ENCODE measurements around the gene PDXK. TPM values are rescaled to one million over a fixed set of nuclear protein-coding genes. Genes with fewer than 3 reads are reported as not detected.

Gene PDXK
- total and polyA plus RNA-seq, 2 of the 13 experiments (the other 11 are each of a cell fraction or from before 2014, with no cell fraction given), result 114 to 184 TPM

DNA sequence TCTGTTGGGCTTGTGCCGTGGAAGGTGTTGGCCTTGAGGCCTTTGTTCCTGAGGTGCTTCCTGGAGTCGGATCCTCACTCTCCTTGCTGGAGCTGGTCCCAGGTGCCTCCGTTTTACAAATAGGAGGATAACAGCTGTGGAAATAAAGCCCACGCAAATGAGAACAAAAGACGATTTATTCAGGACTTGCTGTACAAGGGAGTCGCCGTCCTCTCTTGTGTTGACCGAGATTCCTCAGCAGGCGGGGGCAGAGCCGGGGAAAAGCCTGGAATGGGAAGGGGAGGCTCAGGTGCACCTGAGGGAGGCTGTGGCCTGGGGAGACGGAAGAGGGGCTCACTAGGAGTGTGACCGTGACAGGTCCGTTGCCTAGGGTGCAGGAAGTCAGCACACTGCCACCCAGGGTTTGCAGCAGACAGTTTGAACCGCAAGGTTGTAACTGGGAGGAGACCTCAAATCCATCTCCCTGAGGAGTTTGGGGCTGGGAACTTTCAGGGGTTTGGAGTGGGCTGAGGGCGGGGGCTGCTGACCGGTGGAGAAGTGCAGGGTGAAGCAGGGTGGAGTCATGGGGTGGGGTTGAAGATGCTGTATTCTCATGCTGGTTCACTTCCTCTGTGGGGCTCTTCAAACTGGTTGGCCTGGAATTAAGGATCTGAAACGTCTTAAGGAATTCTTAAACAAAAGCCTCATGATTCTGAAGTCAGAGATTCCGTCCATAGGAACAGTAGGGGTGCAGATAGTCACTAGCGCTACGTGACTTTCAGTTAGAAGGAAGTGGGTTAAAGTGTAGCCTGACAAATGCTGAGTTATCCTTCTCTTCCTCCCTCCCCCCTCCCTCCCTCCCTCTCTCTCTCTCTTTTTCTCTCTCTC is 59.8 kb downstream of the PDXK start (continued):
- TF ChIP-seq, protein P1, sequence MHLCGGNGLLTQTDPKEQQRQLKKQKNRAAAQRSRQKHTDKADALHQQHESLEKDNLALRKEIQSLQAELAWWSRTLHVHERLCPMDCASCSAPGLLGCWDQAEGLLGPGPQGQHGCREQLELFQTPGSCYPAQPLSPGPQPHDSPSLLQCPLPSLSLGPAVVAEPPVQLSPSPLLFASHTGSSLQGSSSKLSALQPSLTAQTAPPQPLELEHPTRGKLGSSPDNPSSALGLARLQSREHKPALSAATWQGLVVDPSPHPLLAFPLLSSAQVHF (CRISPR knock-in tag; IDR thresholded peaks at IDR 0.05), result no peak
- TF ChIP-seq MBNL3 (CRISPR knock-in tag; conservative IDR thresholded peaks at IDR 0.05), result no peak
- no peak for TF ChIP-seq CCDC6 (CRISPR knock-in tag; IDR thresholded peaks at IDR 0.05)
- TF ChIP-seq ZNF619 (CRISPR knock-in tag; IDR thresholded peaks at IDR 0.05), result no peak
- TF ChIP-seq, protein P2, sequence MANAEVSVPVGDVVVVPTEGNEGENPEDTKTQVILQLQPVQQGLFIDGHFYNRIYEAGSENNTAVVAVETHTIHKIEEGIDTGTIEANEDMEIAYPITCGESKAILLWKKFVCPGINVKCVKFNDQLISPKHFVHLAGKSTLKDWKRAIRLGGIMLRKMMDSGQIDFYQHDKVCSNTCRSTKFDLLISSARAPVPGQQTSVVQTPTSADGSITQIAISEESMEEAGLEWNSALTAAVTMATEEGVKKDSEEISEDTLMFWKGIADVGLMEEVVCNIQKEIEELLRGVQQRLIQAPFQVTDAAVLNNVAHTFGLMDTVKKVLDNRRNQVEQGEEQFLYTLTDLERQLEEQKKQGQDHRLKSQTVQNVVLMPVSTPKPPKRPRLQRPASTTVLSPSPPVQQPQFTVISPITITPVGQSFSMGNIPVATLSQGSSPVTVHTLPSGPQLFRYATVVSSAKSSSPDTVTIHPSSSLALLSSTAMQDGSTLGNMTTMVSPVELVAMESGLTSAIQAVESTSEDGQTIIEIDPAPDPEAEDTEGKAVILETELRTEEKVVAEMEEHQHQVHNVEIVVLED (CRISPR knock-in tag; IDR thresholded peaks at IDR 0.05; ENCODE audit: borderline replicate concordance), result no peak
- no peak for TF ChIP-seq ATF7 (IDR thresholded peaks at IDR 0.05)
- TF ChIP-seq ATF7 (CRISPR knock-in tag; IDR thresholded peaks at IDR 0.05), result 0 out of 2 replicates have a peak, but pooled peaks have one; percentile 7
- no peak for TF ChIP-seq JUN (CRISPR knock-in tag; IDR thresholded peaks at IDR 0.05)
- TF ChIP-seq, protein P3, sequence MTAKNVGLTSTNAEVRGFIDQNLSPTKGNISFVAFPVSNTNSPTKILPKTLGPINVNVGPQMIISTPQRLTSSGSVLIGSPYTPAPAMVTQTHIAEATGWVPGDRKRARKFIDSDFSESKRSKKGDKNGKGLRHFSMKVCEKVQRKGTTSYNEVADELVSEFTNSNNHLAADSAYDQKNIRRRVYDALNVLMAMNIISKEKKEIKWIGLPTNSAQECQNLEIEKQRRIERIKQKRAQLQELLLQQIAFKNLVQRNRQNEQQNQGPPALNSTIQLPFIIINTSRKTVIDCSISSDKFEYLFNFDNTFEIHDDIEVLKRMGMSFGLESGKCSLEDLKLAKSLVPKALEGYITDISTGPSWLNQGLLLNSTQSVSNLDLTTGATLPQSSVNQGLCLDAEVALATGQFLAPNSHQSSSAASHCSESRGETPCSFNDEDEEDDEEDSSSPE (CRISPR knock-in tag; IDR thresholded peaks at IDR 0.05), result no peak
- TF ChIP-seq, protein P4, sequence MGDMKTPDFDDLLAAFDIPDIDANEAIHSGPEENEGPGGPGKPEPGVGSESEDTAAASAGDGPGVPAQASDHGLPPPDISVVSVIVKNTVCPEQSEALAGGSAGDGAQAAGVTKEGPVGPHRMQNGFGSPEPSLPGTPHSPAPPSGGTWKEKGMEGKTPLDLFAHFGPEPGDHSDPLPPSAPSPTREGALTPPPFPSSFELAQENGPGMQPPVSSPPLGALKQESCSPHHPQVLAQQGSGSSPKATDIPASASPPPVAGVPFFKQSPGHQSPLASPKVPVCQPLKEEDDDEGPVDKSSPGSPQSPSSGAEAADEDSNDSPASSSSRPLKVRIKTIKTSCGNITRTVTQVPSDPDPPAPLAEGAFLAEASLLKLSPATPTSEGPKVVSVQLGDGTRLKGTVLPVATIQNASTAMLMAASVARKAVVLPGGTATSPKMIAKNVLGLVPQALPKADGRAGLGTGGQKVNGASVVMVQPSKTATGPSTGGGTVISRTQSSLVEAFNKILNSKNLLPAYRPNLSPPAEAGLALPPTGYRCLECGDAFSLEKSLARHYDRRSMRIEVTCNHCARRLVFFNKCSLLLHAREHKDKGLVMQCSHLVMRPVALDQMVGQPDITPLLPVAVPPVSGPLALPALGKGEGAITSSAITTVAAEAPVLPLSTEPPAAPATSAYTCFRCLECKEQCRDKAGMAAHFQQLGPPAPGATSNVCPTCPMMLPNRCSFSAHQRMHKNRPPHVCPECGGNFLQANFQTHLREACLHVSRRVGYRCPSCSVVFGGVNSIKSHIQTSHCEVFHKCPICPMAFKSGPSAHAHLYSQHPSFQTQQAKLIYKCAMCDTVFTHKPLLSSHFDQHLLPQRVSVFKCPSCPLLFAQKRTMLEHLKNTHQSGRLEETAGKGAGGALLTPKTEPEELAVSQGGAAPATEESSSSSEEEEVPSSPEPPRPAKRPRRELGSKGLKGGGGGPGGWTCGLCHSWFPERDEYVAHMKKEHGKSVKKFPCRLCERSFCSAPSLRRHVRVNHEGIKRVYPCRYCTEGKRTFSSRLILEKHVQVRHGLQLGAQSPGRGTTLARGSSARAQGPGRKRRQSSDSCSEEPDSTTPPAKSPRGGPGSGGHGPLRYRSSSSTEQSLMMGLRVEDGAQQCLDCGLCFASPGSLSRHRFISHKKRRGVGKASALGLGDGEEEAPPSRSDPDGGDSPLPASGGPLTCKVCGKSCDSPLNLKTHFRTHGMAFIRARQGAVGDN (CRISPR knock-in tag; IDR thresholded peaks at IDR 0.05), result peak; percentile 69
- TF ChIP-seq, protein P5, sequence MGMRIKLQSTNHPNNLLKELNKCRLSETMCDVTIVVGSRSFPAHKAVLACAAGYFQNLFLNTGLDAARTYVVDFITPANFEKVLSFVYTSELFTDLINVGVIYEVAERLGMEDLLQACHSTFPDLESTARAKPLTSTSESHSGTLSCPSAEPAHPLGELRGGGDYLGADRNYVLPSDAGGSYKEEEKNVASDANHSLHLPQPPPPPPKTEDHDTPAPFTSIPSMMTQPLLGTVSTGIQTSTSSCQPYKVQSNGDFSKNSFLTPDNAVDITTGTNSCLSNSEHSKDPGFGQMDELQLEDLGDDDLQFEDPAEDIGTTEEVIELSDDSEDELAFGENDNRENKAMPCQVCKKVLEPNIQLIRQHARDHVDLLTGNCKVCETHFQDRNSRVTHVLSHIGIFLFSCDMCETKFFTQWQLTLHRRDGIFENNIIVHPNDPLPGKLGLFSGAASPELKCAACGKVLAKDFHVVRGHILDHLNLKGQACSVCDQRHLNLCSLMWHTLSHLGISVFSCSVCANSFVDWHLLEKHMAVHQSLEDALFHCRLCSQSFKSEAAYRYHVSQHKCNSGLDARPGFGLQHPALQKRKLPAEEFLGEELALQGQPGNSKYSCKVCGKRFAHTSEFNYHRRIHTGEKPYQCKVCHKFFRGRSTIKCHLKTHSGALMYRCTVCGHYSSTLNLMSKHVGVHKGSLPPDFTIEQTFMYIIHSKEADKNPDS (CRISPR knock-in tag; IDR thresholded peaks at IDR 0.05), result no peak
- peak; percentile 42; the same call in 1 of the 2 replicates for TF ChIP-seq SP4 (CRISPR knock-in tag; IDR thresholded peaks at IDR 0.05)
- TF ChIP-seq, protein P6, sequence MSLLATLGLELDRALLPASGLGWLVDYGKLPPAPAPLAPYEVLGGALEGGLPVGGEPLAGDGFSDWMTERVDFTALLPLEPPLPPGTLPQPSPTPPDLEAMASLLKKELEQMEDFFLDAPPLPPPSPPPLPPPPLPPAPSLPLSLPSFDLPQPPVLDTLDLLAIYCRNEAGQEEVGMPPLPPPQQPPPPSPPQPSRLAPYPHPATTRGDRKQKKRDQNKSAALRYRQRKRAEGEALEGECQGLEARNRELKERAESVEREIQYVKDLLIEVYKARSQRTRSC (CRISPR knock-in tag; IDR thresholded peaks at IDR 0.05; ENCODE audit: low read depth), result no peak
- TF ChIP-seq PPARG (CRISPR knock-in tag; conservative IDR thresholded peaks at IDR 0.05), result 0 out of 2 replicates have a peak, but pooled peaks have one; percentile 52

All from HepG2 (cell line).